ENCODE results near the gene NR2C2AP. TPM values are rescaled to one million over a fixed set of nuclear protein-coding genes. Genes with fewer than 3 reads are reported as not detected.

The NR2C2AP gene
- total and polyA plus RNA-seq, 9 donors: 8.8 to 27.2 (median 14.9) TPM

DNA sequence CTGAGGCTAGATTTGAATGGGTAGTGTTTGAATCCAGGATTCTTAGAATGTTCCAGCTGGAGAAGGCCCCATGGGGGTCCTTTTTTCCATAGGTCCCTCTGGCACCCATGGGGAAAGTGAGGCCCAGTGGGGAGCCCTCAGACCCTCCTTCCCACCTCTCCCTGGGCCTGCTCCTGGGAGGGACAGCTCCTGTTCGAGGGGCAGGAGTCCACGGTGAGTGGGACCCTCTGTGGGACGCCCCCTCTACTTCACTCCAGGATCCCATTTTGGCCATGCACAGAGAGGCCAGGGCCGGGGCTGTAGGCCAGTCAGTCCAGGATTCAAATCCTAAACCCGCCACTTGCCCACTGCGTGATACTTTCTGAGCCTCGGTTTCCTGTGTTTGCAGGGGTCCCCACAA, 40.7 kb downstream of the NR2C2AP start:
- H3K4me1 ChIP-seq (ENCODE audit: insufficient read depth): no peaks in the 10 kb centered on the region
- no peaks in the 10 kb centered on the region for H3K9me3 ChIP-seq
- H3K27ac ChIP-seq: no peak overlapping the region
- intact Hi-C loops (cut with DNase I): no loop called here
- 87 to 93% (median 89%) methylated on average over 7 of the region's 7 CpGs for WGBS, 3 donors
- H3K27me3 ChIP-seq: no peaks in the 10 kb centered on the region
- H3K36me3 ChIP-seq: no peaks in the 10 kb centered on the region
- H3K4me3 ChIP-seq: no peak overlapping the region
- DNase-seq: no peak
- TF ChIP-seq, protein P1, sequence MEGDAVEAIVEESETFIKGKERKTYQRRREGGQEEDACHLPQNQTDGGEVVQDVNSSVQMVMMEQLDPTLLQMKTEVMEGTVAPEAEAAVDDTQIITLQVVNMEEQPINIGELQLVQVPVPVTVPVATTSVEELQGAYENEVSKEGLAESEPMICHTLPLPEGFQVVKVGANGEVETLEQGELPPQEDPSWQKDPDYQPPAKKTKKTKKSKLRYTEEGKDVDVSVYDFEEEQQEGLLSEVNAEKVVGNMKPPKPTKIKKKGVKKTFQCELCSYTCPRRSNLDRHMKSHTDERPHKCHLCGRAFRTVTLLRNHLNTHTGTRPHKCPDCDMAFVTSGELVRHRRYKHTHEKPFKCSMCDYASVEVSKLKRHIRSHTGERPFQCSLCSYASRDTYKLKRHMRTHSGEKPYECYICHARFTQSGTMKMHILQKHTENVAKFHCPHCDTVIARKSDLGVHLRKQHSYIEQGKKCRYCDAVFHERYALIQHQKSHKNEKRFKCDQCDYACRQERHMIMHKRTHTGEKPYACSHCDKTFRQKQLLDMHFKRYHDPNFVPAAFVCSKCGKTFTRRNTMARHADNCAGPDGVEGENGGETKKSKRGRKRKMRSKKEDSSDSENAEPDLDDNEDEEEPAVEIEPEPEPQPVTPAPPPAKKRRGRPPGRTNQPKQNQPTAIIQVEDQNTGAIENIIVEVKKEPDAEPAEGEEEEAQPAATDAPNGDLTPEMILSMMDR (IDR thresholded peaks at IDR 0.05): no peak
- no peak for TF ChIP-seq POLR2A (IDR thresholded peaks at IDR 0.05)
- no peak for TF ChIP-seq EP300 (IDR thresholded peaks at IDR 0.05)

DNA sequence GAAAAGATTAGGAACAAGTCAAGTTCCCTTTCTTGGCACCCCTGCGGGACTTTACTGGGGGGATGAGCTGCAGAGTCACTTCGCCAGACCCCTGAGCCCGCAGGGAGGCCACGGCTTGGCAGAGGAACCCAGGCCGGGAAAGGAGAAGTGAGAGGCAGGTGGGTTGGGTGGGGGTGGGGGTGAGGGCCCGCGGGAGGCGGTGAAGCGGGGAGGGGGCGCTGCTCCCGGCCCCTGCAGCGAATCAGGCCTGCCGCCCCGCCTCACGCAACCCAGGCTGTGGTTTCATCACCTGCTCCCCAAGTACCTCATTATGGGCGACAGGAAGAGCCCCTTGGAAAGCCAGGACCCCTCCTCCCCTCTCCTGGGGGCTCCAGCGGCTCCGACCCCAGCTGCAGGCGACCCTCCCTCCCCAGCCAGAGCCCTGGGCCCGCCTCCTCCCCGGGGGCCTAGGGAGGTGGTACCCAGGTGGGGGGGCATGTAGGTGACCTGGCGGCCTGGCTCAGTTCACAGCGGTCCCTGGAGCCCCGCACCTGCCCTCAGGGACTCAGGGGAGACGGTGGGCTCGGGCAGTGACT, 42.7 kb downstream of the NR2C2AP start:
- intact Hi-C loops (cut with DNase I): no loop called here
- TF ChIP-seq POLR2A (IDR thresholded peaks at IDR 0.05) (no peak), EP300 (IDR thresholded peaks at IDR 0.05) (no peak)
- TF ChIP-seq, protein P1 (IDR thresholded peaks at IDR 0.05): no peak

DNA sequence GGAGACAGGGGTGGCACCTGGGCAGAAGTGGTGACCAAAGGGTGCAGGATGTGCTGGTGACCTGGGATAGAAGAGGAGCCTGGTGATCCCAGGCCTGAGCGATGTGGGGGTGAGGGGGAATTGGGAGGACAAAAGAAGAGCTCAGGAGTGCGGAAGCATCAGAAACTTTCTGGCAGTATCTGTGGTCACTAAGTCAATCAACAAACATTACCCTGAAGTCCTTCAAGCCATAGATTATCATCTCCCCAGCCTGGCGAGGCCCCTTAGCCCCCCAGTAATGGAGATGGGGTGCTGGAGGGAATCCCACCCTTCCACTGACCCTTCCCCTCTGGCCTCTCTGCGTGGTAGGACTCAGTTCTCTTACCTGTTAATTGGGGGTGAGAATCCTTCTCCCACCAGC, 43.7 kb downstream of the NR2C2AP start:
- Histone ChIP-seq H3K4me3 (no peak overlapping the region), H3K36me3 (no peaks in the 10 kb centered on the region), H3K27ac (no peak overlapping the region), H3K4me1 (ENCODE audit: insufficient read depth) (no peaks in the 10 kb centered on the region), H3K27me3 (no peaks in the 10 kb centered on the region), H3K9me3 (no peaks in the 10 kb centered on the region)
- DNase-seq: no peak
- TF ChIP-seq POLR2A (IDR thresholded peaks at IDR 0.05) (no peak), EP300 (IDR thresholded peaks at IDR 0.05) (no peak)
- TF ChIP-seq, protein P1 (IDR thresholded peaks at IDR 0.05): no peak
- intact Hi-C loops (cut with DNase I): no loop called here
- WGBS, 3 donors: 88 to 92% (median 91%) methylated on average over 4 of the region's 4 CpGs

More for the DNA sequence above, 42.7 kb downstream of the NR2C2AP start:
- DNase-seq: no peak
- Histone ChIP-seq H3K27ac (no peak overlapping the region), H3K9me3 (no peaks in the 10 kb centered on the region), H3K4me3 (no peak overlapping the region), H3K27me3 (no peaks in the 10 kb centered on the region), H3K4me1 (ENCODE audit: insufficient read depth) (no peaks in the 10 kb centered on the region), H3K36me3 (no peaks in the 10 kb centered on the region)
- 64 to 75% (median 72%) methylated on average over 23 to 26 of the region's 26 CpGs for WGBS, 3 donors

DNA sequence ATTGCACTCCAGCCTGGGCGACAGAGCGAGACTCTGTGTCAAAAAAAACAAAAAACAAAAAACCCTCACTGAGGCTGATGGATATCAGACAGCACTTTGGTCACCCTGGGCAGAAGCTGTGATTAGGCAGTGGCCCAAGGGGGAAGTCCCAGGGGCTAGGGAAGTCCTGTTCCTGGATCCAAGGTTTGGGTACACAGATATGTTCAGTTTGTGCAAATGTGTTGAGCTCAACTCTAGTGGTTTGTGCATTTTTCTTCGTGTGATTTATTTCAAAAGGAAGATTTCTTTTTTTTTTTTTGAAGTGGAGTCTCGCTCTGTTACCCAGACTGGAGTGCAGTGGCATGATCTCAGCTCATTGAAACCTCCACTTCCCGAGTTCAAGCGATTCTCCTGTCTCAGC, 45.4 kb downstream of the NR2C2AP start:
- Histone ChIP-seq H3K9me3 (no peaks in the 10 kb centered on the region), H3K4me3 (no peak overlapping the region), H3K27ac (no peak overlapping the region), H3K4me1 (ENCODE audit: insufficient read depth) (no peaks in the 10 kb centered on the region), H3K27me3 (no peaks in the 10 kb centered on the region), H3K36me3 (no peaks in the 10 kb centered on the region)
- no peak for DNase-seq
- TF ChIP-seq, protein P1 (IDR thresholded peaks at IDR 0.05): no peak
- TF ChIP-seq EP300 (IDR thresholded peaks at IDR 0.05): no peak
- TF ChIP-seq POLR2A (IDR thresholded peaks at IDR 0.05): no peak
- intact Hi-C loops (cut with DNase I): no loop called here
- 70 to 84% (median 82%) methylated on average over 6 of the region's 6 CpGs for WGBS, 3 donors

Measured in ovary (tissue), 9 donors.